Left ventricle myocardium superior (tissue), 1 donor: ENCODE data around the gene LMOD1. TPM values are rescaled to one million over a fixed set of nuclear protein-coding genes. Genes with fewer than 3 reads are reported as not detected.
"Not testable (repeated sequence)": the region's sequence is repeated elsewhere in the genome, so short reads cannot be mapped to it uniquely, and the experiment has no call there.

ENCODE experiments used
- ATAC-seq: fragments of 200-7000 bp; cut with Tn5 transposase; one replicate; pipeline ENCODE4 v1.9.1; 2020; ENCODE audit warnings: mild to moderate bottlenecking, moderate library complexity
- DNase-seq: peaks from one replicate; pipeline ENCODE4 v3.0.0-alpha.2; 2020
- intact Hi-C: fragments of 100-400 bp; cut with micrococcal nuclease; formaldehyde crosslinking; loops from one replicate; pipeline ENCODE4 v1.11.0; 2022
- total RNA-seq: library from RNA; stranded (reverse); fragmentation: NEBNext Ultra II Directional; extraction: Animal tissue kit (Norgen Biotek cat#: 25700); gene quantifications from one replicate; pipeline ENCODE4 v1.2.1, GENCODE V29; 2021
- donor health status: DM: no; HTN: yes; CAD: no; lungs with severe emphysema.

The LMOD1 gene
- total RNA-seq, 1 donor from 2014 or later: 8.0 TPM

DNA sequence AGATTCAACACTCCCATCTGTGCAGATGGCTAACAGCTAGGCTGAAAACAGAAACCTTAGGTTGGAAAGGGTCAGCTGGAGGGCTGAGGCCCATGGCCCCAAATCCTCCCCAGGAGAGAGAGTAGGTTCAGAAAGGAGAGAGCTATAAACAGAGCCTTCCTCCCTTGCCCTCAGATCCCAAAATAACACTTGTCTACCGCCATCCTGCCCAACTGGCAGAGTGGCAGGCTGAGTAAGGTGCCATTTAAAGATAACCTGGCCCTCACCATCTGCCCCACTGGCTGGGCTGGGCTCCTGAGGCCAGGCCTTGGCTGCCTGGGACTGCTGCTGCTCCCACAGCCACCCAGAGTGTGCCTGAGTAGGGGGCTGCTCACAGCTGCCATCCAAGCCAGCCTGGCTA lies 61.9 kb downstream of the LMOD1 start:
- intact Hi-C loops: loop anchor here (5.0 kb wide), 1 partner anchor 88 kb away; no protein-coding TSS in a partner anchor
- ATAC-seq (peak; percentile 67), DNase-seq (peak; percentile 73)

DNA sequence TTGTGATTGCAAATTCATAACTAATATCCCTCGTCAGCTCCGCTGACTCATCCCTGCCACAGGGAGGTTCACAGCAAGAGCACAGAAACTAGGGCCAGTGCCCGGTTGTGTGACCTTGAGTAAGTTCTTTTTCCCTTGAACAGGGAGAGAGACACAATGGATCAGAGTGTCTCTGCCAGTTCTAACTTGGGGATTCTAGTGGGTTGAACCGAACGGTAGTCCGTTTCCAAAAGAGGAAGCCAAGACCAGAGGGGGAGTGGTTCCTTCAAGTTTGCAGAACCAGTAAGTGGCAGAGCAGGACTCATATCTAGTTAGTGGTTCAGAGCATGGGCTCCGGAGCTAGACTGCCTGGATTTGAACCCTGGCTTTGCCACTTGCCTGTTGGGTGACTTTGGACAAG lies 62.6 kb downstream of the LMOD1 start:
- intact Hi-C loops: loop anchor here (5.0 kb wide), 1 partner anchor 89 kb away; no protein-coding TSS in a partner anchor
- peak; percentile 63 for ATAC-seq
- DNase-seq: peak; percentile 62

DNA sequence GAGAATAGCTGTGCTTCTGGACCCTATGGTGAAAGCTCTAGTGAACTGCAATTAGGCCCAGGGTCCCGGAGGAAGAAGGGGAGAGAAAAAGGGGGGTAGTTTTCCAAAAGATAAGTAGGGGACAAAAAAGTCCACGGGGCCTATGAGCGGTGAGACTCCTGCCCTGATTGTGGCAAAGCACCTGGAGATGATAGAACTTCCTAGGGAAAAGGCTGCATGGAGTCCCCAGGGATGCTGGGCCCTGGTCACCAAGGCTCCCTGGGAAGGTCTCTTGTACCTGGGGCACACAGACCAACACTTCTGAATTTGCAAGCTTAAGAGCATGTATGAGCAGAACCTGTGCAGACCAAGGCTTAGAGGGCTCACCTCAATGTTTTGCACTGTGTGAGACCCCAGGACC lies 63.1 kb downstream of the LMOD1 start:
- ATAC-seq (no peak), DNase-seq (no peak)
- intact Hi-C loops: loop anchor here (5.0 kb wide), 1 partner anchor 89 kb away; no protein-coding TSS in a partner anchor

DNA sequence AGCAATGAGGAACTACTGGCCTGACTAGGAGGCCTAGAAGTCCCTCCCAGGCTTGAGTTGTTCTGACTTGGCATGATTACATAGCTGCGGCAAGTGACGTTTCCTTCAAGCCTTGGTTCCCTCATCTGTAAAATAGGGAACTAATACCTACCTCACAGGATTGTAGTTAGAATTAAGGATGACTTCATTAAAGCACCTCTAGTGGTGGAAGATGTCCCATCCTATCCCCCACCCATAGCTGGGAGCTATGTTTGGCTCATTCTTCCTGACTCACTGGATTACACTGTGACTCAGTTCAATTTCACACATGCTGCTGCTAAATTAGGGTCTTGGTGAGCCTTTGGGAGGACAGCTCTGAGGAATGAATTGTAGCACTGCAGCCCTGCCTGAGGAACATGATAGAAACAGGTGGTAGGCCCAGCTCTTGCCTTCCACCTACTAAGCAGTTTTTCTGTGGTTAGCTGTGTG lies 63.6 kb downstream of the LMOD1 start:
- DNase-seq (no peak), ATAC-seq (peak; percentile 5)
- intact Hi-C loops: loop anchor here (5.0 kb wide), 1 partner anchor 90 kb away; no protein-coding TSS in a partner anchor

DNA sequence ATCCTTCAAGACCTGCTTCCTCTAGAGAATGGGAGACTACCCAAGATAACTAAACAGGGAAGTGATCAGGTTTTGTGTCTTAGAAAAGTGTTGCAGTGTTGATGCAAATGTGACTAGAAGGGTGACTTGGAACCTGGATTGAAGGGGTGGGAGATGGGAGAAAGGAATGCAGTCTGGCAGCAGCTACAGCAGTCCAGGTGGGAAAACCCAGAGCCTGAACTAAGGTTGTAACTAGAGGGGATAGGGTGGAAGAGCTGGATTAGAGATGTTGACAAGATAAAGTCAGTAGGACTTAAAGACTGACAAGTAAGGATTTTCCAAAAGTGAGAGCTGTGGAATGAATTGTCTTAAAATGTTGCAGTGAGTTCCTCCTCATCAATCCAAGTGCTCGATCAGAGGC lies 64.7 kb downstream of the LMOD1 start:
- intact Hi-C loops: loop anchor here (5.0 kb wide), 1 partner anchor 91 kb away; no protein-coding TSS in a partner anchor
- ATAC-seq (no peak), DNase-seq (no peak)

DNA sequence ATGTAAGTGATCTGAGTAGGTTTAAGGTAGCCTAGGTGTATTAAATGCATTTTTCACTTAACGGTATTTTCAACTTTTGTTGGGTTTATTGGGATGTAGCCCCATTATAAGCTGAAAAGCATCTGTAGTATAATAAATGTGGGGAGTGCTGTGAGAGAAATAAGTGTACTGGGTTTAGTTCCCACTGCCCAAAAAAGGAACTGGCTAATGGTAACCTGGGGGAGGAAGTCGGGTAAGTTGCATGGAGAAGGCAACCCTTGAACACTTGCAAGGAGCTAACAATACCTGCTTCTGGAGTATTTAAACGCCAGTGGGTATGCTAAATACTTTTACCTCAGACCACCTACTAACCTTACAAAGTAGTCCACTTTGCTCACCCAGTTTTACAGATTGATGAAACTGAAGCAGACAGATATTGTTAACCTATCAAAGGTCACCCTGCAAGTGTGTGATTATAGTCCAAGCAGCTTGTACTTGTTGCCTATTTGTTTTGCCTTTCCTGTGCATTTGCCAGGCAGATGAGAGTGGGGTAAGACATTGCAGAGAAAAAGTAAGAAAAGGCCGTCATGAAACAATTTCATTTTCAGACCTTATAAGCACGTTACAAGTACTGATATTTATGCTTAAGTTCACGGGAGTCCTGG lies 65.3 kb downstream of the LMOD1 start:
- intact Hi-C loops: loop anchor here (5.0 kb wide), 1 partner anchor 91 kb away; no protein-coding TSS in a partner anchor

DNA sequence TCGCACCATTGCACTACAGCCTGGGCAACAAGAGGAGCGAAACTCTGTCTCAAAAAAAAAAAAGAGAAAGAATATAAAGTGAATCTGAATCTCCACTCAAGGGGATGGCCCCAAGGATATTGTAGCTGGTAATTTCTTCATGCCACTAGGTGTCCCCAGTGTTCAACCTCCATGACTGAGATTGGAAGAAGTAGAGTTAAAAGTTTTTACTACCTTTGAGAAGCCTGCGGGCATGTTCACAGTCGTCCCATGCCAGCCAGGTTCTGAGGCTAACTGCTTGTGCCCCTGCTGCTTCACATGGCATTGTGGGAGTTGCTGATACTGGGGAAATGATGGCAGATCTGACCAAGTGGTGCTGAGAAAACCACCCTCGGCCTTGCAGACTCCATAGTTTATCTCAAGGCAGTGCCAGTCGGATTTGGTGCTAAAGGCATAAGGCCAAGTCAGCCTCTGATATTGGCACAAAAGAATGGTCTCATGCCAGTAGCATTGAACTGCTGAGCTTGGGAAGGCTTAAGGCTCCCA lies 68.4 kb downstream of the LMOD1 start:
- intact Hi-C loops: no loop called here
- DNase-seq: peak; percentile 48
- peak; percentile 70 for ATAC-seq

More for the DNA sequence above, 65.3 kb downstream of the LMOD1 start:
- no peak for DNase-seq
- ATAC-seq: no peak

DNA sequence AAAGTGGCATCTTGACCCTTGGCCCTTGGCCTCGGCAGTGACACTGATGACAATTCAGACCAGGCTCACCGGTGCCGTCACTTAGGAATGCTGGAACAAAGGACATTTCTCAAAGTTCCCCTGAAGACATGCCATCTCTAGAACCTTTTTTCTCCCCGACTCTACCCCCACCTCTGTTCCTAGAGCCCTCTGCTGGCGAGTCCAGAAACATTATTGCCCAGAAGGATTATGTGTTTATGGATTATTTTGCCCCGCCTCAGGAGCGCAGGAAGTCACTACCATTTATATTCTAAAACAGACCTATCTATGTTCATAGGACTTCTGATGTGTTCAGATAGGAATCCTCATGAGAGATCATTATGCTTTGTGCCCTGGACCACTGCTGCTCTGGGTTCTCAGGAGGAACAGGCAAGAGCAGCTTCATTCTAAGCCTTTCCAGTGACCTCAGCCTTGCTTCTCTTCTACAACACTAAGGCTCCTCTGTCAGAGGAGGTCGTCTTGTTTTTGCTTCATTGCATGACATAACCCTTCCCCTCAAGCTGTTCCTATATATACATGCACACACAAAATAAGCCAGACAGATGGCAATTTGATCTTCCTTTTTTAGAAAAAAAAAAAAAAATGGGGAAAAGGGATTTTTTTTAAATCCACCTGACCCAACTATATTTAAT lies 70.1 kb downstream of the LMOD1 start:
- DNase-seq: no peak
- intact Hi-C loops: no loop called here
- no peak for ATAC-seq

DNA sequence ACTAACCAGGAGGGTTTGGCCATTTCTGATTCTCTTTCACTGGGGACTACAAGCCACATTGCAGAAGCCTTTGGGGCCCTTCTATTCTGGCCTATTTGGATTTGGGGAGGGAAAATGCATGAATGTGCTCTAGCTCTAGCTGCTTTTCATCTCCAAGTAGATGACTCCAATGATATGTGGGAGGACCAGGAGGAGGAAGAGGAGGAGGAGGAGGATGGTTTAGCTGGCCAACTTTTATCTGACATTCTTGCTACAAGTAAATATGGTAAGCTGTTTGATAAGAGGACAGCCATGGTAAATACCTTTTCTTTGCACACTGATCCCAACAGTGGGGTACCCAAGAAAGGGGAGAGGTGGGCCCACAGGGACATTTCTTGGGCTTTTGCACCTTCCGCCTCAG lies 71.7 kb downstream of the LMOD1 start:
- ATAC-seq (no peak), DNase-seq (no peak)
- intact Hi-C loops: no loop called here

DNA sequence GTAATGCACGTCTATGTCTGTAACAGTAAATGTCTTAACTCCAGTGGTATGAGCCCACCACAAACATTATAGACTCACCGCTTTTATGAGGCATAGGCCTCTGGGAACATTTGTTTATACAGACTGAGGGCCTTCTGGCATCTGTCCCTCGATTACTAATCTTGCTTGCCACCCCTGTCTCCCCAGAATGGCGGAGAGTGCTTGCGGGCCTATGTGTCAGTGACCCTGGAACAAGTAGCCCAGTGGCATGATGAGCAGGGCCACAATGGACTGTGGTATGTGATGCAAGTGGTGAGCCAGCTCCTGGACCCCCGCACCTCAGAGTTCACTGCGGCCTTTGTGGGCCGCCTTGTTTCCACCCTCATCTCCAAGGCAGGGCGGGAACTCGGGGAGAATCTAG lies 76.0 kb downstream of the LMOD1 start:
- intact Hi-C loops: no loop called here
- no peak for ATAC-seq

DNA sequence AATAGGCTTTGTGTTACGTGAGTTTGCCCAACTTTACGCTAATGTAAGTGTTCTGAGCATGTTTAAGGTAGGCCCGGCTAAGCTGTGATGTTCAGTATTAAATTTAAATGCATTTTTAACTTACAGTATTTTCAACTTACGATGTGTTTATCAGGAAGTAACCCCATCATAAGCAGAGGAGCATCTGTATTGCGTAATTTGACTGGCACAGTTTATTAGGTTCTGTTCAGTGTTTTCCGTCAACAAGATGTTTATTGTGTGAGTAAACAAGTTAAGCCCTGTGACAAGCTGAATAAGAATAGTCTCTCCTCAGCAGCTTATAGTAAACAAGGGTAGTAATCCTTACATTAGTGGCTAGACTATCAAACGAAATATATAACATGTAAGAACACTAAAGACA lies 84.9 kb downstream of the LMOD1 start:
- no peak for ATAC-seq

More for the DNA sequence above, 76.0 kb downstream of the LMOD1 start:
- DNase-seq: no peak

DNA sequence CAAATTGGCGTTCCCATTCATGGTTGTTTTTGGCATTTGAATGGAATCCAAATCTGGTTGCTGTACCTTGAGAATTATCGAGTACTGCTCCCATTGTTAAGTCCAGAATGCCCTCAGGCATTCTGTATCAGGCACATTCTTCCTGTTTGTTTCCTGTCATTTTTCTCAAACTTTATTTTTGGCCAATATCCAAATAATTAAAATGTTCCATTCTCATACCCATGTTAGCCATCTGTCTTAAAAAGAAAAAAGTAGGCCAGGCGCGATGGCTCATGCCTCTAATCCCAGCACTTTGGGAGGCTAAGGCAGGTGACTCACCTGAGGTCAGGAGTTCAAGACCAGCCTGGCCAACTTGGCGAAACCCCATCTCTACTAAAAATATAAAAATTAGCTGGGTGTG lies 86.9 kb downstream of the LMOD1 start:
- ATAC-seq (no peak), DNase-seq (no peak)
- intact Hi-C loops: no loop called here

More for the DNA sequence above, 84.9 kb downstream of the LMOD1 start:
- intact Hi-C loops: no loop called here
- DNase-seq: no peak

DNA sequence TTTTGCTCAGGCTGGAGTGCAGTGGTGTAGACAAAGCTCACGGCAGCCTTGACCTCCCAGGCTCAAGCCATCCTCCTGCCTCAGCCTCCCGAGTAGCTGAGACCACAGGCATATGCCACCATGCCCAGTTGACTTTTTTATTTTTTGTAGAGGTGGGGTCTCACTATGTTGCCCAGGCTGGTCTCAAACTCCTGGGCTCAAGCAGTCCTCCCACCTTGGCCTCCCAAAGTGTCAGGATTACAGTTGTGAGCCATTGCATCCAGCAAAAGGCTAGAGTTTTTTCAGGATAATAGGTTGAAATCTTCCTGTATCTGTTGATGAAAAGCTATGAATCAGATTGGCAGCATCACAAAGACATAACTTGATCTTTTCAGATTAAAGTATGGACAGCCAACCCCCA lies 89.6 kb downstream of the LMOD1 start:
- DNase-seq, intact Hi-C loops: not testable (repeated sequence)

DNA sequence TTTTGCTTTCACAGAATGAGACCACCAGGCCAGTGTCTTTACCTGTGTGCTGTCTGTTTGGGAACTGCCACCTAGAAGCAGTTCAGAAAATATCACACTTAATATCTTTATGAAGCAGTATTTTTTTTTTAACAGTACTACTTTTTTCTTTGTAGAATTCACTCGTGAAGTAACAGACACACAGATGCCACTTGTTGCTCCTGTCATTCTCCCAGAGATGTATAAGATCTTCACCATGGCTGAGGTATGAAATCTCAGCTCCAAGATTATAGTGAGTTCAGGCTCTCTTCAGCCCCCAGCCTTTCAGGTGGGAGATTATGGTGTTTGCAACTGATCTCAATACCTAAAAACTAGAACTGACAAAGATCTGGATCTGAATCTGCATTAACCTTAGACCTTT lies 94.4 kb downstream of the LMOD1 start:
- intact Hi-C loops: no loop called here
- DNase-seq (no peak), ATAC-seq (no peak)

More for the DNA sequence above, 89.6 kb downstream of the LMOD1 start:
- ATAC-seq: not testable (repeated sequence)

DNA sequence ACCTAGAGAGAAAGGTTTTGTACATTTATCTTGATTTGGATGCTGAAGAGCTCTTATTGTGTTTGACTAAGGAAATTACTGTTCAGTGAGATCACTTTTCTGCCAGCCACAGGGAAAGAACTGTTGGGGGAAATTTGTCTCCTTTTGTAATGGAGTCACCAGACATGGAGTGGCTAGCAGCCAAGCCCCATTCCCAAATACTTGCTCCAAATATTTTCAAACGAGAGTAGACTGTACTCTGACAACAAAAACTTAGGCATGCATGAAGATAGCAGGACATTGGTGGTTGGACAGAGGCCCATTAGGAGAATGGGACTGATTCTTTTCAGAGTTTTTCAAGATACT lies 96.3 kb downstream of the LMOD1 start:
- DNase-seq: no peak
- intact Hi-C loops: no loop called here

DNA sequence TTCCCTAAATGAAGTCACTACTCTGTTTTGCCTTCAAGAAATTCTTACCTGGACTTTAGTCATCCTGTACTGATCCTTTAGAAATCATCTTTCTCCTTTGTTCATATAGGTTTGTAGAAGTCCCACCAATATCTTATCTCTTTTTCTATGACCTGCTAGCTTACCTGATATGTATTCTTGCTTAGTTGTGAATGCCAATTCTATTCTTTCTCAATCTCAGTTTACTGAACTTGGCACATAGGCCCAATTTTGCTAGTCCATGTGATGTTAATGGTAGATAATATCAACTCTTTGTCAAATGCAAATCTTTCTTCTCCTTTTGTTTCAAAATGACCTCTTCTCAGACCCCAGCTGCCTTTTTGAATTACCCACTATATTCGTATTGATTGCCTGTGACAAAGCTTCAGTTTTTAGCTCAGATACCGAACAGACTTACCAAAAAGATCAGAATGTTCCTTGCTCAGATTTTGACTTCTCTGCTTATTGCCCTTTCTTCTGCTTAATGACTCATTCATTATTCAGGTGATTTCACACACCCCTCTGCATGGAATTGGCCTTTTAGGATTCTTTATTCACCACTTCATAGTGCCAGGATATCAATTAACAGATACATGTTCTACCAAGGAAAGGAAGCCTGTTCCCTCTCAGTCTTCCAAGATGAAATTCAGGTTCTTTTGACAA lies 96.8 kb downstream of the LMOD1 start:
- DNase-seq (no peak), ATAC-seq (peak; percentile 11)
- intact Hi-C loops: no loop called here

More for the DNA sequence above, 96.3 kb downstream of the LMOD1 start:
- peak; percentile 74 for ATAC-seq

DNA sequence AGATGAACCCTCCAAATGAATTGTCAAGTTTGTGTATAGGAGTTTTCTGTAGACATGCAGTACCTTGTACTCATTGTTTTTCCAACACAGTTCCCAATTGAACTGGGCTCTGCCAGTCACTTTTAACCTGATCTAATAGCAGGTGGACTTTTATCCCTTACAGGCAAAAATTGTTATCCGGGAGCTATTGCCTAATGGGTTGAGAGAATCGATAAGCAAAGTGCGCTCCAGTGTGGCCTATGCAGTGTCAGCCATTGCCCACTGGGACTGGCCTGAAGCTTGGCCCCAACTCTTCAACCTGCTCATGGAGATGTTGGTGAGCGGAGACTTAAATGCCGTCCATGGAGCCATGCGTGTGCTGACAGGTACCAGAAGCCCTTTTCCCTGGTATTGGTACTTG lies 98.1 kb downstream of the LMOD1 start:
- intact Hi-C loops: no loop called here
- ATAC-seq: no peak
- DNase-seq: no peak

DNA sequence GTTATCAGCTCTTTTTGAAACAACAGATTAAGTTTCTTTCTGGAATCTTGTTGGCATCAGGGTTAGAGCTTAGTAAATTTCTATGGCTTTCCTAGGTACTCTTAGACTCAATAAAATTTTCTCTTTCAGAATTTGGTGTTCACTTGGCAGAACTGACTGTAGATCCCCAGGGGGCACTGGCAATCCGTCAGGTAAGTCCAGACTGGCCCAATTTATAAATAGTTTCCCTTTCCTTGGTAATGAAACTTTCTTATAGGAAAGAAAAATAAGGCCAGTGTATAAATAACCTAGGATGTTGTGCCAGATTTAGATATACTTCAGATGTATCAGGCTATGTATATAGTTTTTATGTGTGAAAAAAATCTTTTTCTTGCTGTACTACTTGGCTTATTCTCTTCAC lies 99.2 kb downstream of the LMOD1 start:
- ATAC-seq (no peak), DNase-seq (no peak)
- intact Hi-C loops: no loop called here
